WTC11 (cell line): ENCODE results near the gene EIF6. TPM values are rescaled to one million over a fixed set of nuclear protein-coding genes. Genes with fewer than 3 reads are reported as not detected.

Experiments
- ATAC-seq: fragments of 200-7000 bp; cut with Tn5 transposase; 2 replicates; pipeline ENCODE4 v1.10.0; 2021; ENCODE audit warnings: mild to moderate bottlenecking, moderate library complexity
- CTCF ChIA-PET: fragments of 300-600 bp; sonication (Branson Sonifier 250); formaldehyde crosslinking; loops from one replicate; lab custom pipeline; 2021; ENCODE audit warnings: antibody characterized with exemption; lab: Charles Lee
- POLR2A ChIA-PET: fragments of 350-600 bp; sonication (Branson Sonifier 250); formaldehyde crosslinking; loops from one replicate; lab custom pipeline; 2021; ENCODE audit warnings: antibody characterized with exemption; lab: Charles Lee
- DNase-seq: peaks from one replicate; pipeline ENCODE4 v3.0.0; 2021; ENCODE audit warnings: low spot score
- H3K27ac Mint-ChIP-seq: 2 replicates; pipeline ENCODE4 v1.8.0; 2021; ENCODE audit warnings: mixed read lengths
- H3K27me3 Mint-ChIP-seq: 2 replicates; pipeline ENCODE4 v1.8.0; 2021; ENCODE audit warnings: low read depth, mild to moderate bottlenecking, moderate library complexity, mixed read lengths
- H3K36me3 Mint-ChIP-seq: 2 replicates; pipeline ENCODE4 v1.8.0; 2021; ENCODE audit warnings: mixed read lengths
- H3K4me1 Mint-ChIP-seq: 2 replicates; pipeline ENCODE4 v1.8.0; 2022; ENCODE audit warnings: mixed read lengths
- H3K4me3 Mint-ChIP-seq: 2 replicates; pipeline ENCODE4 v1.8.0; 2021; ENCODE audit warnings: mild to moderate bottlenecking, moderate library complexity, mixed read lengths
- H3K9me3 Mint-ChIP-seq: 2 replicates; pipeline ENCODE4 v1.8.0; 2021; ENCODE audit warnings: mixed read lengths
- CBFB ChIP-seq: sonication (generic); formaldehyde crosslinking; IDR thresholded peaks from 2 replicates; pipeline ENCODE4 v1.8.1; 2022; ENCODE audit warnings: mild to moderate bottlenecking, low read depth, missing genetic modification reagents
- ETV6 ChIP-seq: sonication (generic); formaldehyde crosslinking; IDR thresholded peaks from 2 replicates; pipeline ENCODE4 v1.8.1; 2022; ENCODE audit warnings: mild to moderate bottlenecking, missing genetic modification reagents
- GABPB1 ChIP-seq: sonication (generic); formaldehyde crosslinking; IDR thresholded peaks from 2 replicates; pipeline ENCODE4 v1.8.1; 2023; ENCODE audit warnings: mild to moderate bottlenecking, missing genetic modification reagents
- GRHL2 ChIP-seq: fragments of 250-450 bp; sonication (Bioruptor Pico); IDR thresholded peaks from 2 replicates; pipeline ENCODE4 v1.8.0; 2022; ENCODE audit warnings: mild to moderate bottlenecking, moderate library complexity; ENCODE audit not compliant: insufficient replicate concordance, severe bottlenecking
- MYBL2 ChIP-seq: sonication (generic); formaldehyde crosslinking; IDR thresholded peaks from 2 replicates; pipeline ENCODE4 v1.8.1; 2023; ENCODE audit warnings: mild to moderate bottlenecking, moderate library complexity, missing genetic modification reagents
- NFYB ChIP-seq: sonication (generic); formaldehyde crosslinking; conservative IDR thresholded peaks from 2 replicates; pipeline ENCODE4 v1.8.0; 2022; ENCODE audit warnings: low read depth, missing genetic modification reagents
- NR1H2 ChIP-seq: sonication (generic); formaldehyde crosslinking; IDR thresholded peaks from 2 replicates; pipeline ENCODE4 v1.9.0; 2021; ENCODE audit warnings: mild to moderate bottlenecking, moderate library complexity, missing genetic modification reagents
- TEAD1 ChIP-seq: sonication (generic); formaldehyde crosslinking; IDR thresholded peaks from 2 replicates; pipeline ENCODE4 v1.8.0; 2022; ENCODE audit warnings: mild to moderate bottlenecking, missing genetic modification reagents
- ZBTB21 ChIP-seq: sonication (generic); formaldehyde crosslinking; IDR thresholded peaks from 2 replicates; pipeline ENCODE4 v1.8.1; 2023; ENCODE audit warnings: mild to moderate bottlenecking, missing genetic modification reagents, borderline replicate concordance
- ZNF121 ChIP-seq: sonication (generic); formaldehyde crosslinking; IDR thresholded peaks from 2 replicates; pipeline ENCODE4 v1.8.0; 2023; ENCODE audit warnings: missing genetic modification reagents
- total RNA-seq: library from RNA; stranded (reverse); gene quantifications from 3 replicates; pipeline ENCODE4 v1.2.3, GENCODE V29; 2021
- TF ChIP-seq, protein P1 (sequence below): sonication (generic); formaldehyde crosslinking; IDR thresholded peaks from 2 replicates; pipeline ENCODE4 v1.8.0; 2022; ENCODE audit warnings: missing genetic modification reagents
- TF ChIP-seq, protein P2 (sequence below): fragments of 200-600 bp; IDR thresholded peaks from 2 replicates; pipeline ENCODE4 v1.8.0; 2022; ENCODE audit warnings: antibody characterized with exemption
- TF ChIP-seq, protein P3 (sequence below): sonication (generic); formaldehyde crosslinking; IDR thresholded peaks from 2 replicates; pipeline ENCODE4 v1.8.1; 2023; ENCODE audit warnings: mild to moderate bottlenecking, moderate library complexity, missing genetic modification reagents
- TF ChIP-seq, protein P4 (sequence below): fragments of 250-450 bp; sonication (Bioruptor Pico); IDR thresholded peaks from 2 replicates; pipeline ENCODE4 v1.9.0; 2021; ENCODE audit warnings: mild to moderate bottlenecking
- TF ChIP-seq, protein P5 (sequence below): sonication (generic); formaldehyde crosslinking; IDR thresholded peaks from 2 replicates; pipeline ENCODE4 v1.8.0; 2022; ENCODE audit warnings: mild to moderate bottlenecking, missing genetic modification reagents
- TF ChIP-seq, protein P6 (sequence below): sonication (generic); formaldehyde crosslinking; IDR thresholded peaks from 2 replicates; pipeline ENCODE4 v1.8.1; 2023; ENCODE audit warnings: mild to moderate bottlenecking, missing genetic modification reagents
- TF ChIP-seq, protein P7 (sequence below): sonication (generic); formaldehyde crosslinking; IDR thresholded peaks from 2 replicates; pipeline ENCODE4 v1.8.1; 2022; ENCODE audit warnings: missing genetic modification reagents, borderline replicate concordance
- TF ChIP-seq, protein P8 (sequence below): sonication (generic); formaldehyde crosslinking; IDR thresholded peaks from 2 replicates; pipeline ENCODE4 v1.8.0; 2022; ENCODE audit warnings: mild to moderate bottlenecking, missing genetic modification reagents
- TF ChIP-seq, protein P9 (sequence below): sonication (generic); formaldehyde crosslinking; IDR thresholded peaks from 2 replicates; pipeline ENCODE4 v1.8.0; 2022; ENCODE audit warnings: mild to moderate bottlenecking, missing genetic modification reagents

Gene EIF6
- total RNA-seq, 1 experiment from 2014 or later: 157 TPM

DNA sequence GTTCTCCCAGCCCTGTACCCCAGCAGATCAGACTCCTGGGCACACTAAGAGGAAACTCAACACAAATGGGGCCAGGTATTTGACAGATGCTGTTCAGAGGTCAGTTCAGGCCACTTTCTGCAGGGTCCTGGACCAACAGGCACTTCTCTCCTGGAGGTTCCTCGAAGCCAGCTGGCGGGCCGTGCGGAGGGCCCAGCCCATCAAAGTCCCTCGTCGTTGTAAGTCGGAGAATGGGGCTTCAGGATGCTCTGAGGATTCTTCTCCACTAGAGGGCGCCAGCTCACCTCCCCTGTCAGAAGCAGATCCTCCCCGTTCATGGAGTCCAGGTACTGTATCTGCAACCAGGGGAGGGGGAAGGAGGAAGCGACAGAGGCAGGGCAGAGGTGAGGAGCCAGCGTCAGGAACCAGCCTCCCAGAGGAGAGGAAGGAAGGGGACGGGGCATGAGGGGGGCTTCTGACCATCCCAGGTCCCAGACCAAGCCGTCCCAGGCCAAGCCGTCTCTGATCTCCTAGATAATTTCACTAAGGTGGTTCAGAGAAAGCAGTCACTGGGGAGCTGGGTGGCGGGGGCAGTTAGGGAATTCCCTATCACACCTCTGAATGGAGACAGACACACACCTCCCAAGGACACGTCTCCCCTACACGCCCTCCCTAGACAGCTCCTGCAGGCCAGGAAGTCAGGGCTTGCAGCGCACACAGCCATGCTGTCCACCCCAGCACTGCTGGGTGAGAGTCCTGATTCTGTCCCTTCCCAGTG, 19.3 kb upstream of the EIF6 start:
- H3K27me3 Mint-ChIP-seq: peaks cover under 1% of the 10 kb centered on the region; the same call in 1 of the 2 replicates
- H3K4me1 Mint-ChIP-seq: peaks cover 14% of the 10 kb centered on the region
- no peak overlapping the region for H3K27ac Mint-ChIP-seq
- peak overlapping the region; percentile 21; the same call in 1 of the 2 replicates for H3K4me3 Mint-ChIP-seq
- CTCF ChIA-PET: interaction anchor here (0.6 to 3.5 kb wide), 44 partner anchors 9 to 219 kb away, joined by 3 to 89 read pairs (median 5); partner anchors contain the start of genes EDEM2, EIF6, FAM83C and GDF5
- ATAC-seq: peak; percentile 84
- no peaks in the 10 kb centered on the region for H3K9me3 Mint-ChIP-seq
- DNase-seq: peak; percentile 94
- TF ChIP-seq, protein P1, sequence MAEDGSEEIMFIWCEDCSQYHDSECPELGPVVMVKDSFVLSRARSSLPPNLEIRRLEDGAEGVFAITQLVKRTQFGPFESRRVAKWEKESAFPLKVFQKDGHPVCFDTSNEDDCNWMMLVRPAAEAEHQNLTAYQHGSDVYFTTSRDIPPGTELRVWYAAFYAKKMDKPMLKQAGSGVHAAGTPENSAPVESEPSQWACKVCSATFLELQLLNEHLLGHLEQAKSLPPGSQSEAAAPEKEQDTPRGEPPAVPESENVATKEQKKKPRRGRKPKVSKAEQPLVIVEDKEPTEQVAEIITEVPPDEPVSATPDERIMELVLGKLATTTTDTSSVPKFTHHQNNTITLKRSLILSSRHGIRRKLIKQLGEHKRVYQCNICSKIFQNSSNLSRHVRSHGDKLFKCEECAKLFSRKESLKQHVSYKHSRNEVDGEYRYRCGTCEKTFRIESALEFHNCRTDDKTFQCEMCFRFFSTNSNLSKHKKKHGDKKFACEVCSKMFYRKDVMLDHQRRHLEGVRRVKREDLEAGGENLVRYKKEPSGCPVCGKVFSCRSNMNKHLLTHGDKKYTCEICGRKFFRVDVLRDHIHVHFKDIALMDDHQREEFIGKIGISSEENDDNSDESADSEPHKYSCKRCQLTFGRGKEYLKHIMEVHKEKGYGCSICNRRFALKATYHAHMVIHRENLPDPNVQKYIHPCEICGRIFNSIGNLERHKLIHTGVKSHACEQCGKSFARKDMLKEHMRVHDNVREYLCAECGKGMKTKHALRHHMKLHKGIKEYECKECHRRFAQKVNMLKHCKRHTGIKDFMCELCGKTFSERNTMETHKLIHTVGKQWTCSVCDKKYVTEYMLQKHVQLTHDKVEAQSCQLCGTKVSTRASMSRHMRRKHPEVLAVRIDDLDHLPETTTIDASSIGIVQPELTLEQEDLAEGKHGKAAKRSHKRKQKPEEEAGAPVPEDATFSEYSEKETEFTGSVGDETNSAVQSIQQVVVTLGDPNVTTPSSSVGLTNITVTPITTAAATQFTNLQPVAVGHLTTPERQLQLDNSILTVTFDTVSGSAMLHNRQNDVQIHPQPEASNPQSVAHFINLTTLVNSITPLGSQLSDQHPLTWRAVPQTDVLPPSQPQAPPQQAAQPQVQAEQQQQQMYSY (CRISPR knock-in tag): peak; percentile 50
- TF ChIP-seq MYBL2 (CRISPR knock-in tag) (no peak), GABPB1 (CRISPR knock-in tag) (peak; percentile 30; the same call in 1 of the 2 replicates), ZBTB21 (CRISPR knock-in tag) (0 out of 2 replicates have a peak, but pooled peaks have one; percentile 44), GRHL2 (CRISPR knock-in tag) (no peak), CBFB (CRISPR knock-in tag) (0 out of 2 replicates have a peak, but pooled peaks have one; percentile 59)
- TF ChIP-seq, protein P2, sequence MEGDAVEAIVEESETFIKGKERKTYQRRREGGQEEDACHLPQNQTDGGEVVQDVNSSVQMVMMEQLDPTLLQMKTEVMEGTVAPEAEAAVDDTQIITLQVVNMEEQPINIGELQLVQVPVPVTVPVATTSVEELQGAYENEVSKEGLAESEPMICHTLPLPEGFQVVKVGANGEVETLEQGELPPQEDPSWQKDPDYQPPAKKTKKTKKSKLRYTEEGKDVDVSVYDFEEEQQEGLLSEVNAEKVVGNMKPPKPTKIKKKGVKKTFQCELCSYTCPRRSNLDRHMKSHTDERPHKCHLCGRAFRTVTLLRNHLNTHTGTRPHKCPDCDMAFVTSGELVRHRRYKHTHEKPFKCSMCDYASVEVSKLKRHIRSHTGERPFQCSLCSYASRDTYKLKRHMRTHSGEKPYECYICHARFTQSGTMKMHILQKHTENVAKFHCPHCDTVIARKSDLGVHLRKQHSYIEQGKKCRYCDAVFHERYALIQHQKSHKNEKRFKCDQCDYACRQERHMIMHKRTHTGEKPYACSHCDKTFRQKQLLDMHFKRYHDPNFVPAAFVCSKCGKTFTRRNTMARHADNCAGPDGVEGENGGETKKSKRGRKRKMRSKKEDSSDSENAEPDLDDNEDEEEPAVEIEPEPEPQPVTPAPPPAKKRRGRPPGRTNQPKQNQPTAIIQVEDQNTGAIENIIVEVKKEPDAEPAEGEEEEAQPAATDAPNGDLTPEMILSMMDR: peak; percentile 89
- TF ChIP-seq, all 79 proteins: peak for 5
- POLR2A ChIA-PET: no interaction called here
- peaks cover 7% of the 10 kb centered on the region; the same call in 1 of the 2 replicates for H3K36me3 Mint-ChIP-seq

DNA sequence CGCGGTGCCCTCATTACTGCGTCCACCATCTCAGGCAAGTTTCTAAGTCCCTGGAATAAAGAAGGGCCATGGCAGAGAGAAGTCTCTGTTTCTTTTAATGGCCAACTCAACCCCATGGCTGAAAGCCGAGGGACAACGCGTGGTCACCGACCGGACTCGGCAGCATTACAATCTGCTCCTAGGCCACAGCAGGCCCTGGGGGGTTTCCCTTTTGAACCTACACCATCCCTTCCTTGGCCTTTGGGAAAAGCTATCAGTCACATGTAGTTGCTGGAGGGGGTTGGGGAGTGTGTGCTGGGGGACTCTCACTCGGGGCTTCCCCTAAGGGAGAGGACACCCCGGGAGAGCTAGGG, 18.8 kb upstream of the EIF6 start:
- POLR2A ChIA-PET: no interaction called here
- DNase-seq: no peak
- H3K27ac Mint-ChIP-seq: no peak overlapping the region
- H3K27me3 Mint-ChIP-seq: peaks cover 4% of the 10 kb centered on the region; the same call in 1 of the 2 replicates
- TF ChIP-seq NFYB (CRISPR knock-in tag): no peak
- TF ChIP-seq, protein P3, sequence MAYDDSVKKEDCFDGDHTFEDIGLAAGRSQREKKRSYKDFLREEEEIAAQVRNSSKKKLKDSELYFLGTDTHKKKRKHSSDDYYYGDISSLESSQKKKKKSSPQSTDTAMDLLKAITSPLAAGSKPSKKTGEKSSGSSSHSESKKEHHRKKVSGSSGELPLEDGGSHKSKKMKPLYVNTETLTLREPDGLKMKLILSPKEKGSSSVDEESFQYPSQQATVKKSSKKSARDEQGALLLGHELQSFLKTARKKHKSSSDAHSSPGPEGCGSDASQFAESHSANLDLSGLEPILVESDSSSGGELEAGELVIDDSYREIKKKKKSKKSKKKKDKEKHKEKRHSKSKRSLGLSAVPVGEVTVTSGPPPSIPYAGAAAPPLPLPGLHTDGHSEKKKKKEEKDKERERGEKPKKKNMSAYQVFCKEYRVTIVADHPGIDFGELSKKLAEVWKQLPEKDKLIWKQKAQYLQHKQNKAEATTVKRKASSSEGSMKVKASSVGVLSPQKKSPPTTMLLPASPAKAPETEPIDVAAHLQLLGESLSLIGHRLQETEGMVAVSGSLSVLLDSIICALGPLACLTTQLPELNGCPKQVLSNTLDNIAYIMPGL (CRISPR knock-in tag): no peak
- TF ChIP-seq TEAD1 (CRISPR knock-in tag): no peak
- TF ChIP-seq, protein P4, sequence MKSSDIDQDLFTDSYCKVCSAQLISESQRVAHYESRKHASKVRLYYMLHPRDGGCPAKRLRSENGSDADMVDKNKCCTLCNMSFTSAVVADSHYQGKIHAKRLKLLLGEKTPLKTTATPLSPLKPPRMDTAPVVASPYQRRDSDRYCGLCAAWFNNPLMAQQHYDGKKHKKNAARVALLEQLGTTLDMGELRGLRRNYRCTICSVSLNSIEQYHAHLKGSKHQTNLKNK: no peak
- no peak for TF ChIP-seq NR1H2 (CRISPR knock-in tag)
- TF ChIP-seq, protein P5, sequence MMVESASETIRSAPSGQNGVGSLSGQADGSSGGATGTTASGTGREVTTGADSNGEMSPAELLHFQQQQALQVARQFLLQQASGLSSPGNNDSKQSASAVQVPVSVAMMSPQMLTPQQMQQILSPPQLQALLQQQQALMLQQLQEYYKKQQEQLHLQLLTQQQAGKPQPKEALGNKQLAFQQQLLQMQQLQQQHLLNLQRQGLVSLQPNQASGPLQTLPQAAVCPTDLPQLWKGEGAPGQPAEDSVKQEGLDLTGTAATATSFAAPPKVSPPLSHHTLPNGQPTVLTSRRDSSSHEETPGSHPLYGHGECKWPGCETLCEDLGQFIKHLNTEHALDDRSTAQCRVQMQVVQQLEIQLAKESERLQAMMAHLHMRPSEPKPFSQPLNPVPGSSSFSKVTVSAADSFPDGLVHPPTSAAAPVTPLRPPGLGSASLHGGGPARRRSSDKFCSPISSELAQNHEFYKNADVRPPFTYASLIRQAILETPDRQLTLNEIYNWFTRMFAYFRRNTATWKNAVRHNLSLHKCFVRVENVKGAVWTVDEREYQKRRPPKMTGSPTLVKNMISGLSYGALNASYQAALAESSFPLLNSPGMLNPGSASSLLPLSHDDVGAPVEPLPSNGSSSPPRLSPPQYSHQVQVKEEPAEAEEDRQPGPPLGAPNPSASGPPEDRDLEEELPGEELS (CRISPR knock-in tag): no peak
- TF ChIP-seq ETV6 (CRISPR knock-in tag): no peak
- TF ChIP-seq, protein P6, sequence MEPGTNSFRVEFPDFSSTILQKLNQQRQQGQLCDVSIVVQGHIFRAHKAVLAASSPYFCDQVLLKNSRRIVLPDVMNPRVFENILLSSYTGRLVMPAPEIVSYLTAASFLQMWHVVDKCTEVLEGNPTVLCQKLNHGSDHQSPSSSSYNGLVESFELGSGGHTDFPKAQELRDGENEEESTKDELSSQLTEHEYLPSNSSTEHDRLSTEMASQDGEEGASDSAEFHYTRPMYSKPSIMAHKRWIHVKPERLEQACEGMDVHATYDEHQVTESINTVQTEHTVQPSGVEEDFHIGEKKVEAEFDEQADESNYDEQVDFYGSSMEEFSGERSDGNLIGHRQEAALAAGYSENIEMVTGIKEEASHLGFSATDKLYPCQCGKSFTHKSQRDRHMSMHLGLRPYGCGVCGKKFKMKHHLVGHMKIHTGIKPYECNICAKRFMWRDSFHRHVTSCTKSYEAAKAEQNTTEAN (CRISPR knock-in tag): no peak
- TF ChIP-seq, protein P7, sequence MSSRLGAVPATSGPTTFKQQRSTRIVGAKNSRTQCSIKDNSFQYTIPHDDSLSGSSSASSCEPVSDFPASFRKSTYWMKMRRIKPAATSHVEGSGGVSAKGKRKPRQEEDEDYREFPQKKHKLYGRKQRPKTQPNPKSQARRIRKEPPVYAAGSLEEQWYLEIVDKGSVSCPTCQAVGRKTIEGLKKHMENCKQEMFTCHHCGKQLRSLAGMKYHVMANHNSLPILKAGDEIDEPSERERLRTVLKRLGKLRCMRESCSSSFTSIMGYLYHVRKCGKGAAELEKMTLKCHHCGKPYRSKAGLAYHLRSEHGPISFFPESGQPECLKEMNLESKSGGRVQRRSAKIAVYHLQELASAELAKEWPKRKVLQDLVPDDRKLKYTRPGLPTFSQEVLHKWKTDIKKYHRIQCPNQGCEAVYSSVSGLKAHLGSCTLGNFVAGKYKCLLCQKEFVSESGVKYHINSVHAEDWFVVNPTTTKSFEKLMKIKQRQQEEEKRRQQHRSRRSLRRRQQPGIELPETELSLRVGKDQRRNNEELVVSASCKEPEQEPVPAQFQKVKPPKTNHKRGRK (CRISPR knock-in tag): no peak
- TF ChIP-seq ZNF121 (CRISPR knock-in tag): no peak
- TF ChIP-seq, protein P8, sequence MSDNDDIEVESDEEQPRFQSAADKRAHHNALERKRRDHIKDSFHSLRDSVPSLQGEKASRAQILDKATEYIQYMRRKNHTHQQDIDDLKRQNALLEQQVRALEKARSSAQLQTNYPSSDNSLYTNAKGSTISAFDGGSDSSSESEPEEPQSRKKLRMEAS (CRISPR knock-in tag): no peak
- TF ChIP-seq GABPB1 (CRISPR knock-in tag): no peak; the same call in 1 of the 2 replicates
- TF ChIP-seq, protein P9, sequence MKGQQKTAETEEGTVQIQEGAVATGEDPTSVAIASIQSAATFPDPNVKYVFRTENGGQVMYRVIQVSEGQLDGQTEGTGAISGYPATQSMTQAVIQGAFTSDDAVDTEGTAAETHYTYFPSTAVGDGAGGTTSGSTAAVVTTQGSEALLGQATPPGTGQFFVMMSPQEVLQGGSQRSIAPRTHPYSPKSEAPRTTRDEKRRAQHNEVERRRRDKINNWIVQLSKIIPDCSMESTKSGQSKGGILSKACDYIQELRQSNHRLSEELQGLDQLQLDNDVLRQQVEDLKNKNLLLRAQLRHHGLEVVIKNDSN (CRISPR knock-in tag): no peak
- ATAC-seq: no peak
- no peak overlapping the region for H3K4me3 Mint-ChIP-seq
- no peaks in the 10 kb centered on the region for H3K9me3 Mint-ChIP-seq
- H3K4me1 Mint-ChIP-seq: peaks cover 19% of the 10 kb centered on the region
- H3K36me3 Mint-ChIP-seq: peaks cover 7% of the 10 kb centered on the region; the same call in 1 of the 2 replicates
- CTCF ChIA-PET: interaction anchor here (0.6 to 3.5 kb wide), 38 partner anchors 9 to 218 kb away, joined by 3 to 89 read pairs (median 6); partner anchors contain the start of genes EDEM2, EIF6, FAM83C and GDF5
